Gastroesophageal sphincter (tissue), 3 donors: ENCODE data around the gene IRX3.

Source experiments
- EP300 ChIP-seq: sonication (generic); formaldehyde crosslinking; IDR thresholded peaks from one replicate; pipeline ENCODE4 v1.6.1; 2017; ENCODE audit warnings: antibody characterized with exemption, mild to moderate bottlenecking
- POLR2A ChIP-seq, 2 donors: fragments of 450-650 bp; IDR thresholded peaks; one replicate each; pipeline ENCODE4 v1.6.1; 2017; ENCODE audit warnings: antibody characterized with exemption in 2 of 2, mild to moderate bottlenecking in 2 of 2, moderate library complexity in 1 of 2
- POLR2AphosphoS5 ChIP-seq: sonication (generic); formaldehyde crosslinking; IDR thresholded peaks from one replicate; pipeline ENCODE4 v1.6.1; 2017; ENCODE audit warnings: antibody characterized with exemption
- TF ChIP-seq, protein P1 (sequence below), 4 experiments: fragments of 200-600 bp in 2 of 4; fragments of 450-650 bp in 2 of 4; sonication (generic) in 1 of 4; IDR thresholded peaks; one replicate each; pipeline ENCODE4 v1.5.1; 2017 to 2019; ENCODE audit warnings: antibody characterized with exemption in 4 of 4, mild to moderate bottlenecking in 2 of 4, moderate library complexity in 2 of 4

DNA sequence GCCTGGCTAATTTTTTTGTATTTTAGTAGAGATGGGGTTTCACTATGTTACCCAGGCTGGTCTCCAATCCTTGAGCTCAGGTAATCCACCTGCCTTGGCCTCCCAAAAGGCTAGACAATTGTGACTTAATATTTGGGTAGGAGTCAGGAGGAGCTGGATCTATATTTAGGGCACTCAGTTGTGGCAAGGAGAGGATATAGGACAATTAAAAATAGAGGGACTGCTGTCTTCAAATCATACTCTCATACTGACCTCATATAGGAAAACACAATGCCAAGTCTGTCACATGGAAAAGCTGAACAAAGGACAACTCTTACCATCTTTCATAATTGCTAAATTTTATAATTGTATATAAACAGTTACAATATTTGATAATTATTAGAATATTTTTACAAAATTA is 17.1 kb downstream of the IRX3 start:
- TF ChIP-seq EP300: no peak
- TF ChIP-seq, protein P1, sequence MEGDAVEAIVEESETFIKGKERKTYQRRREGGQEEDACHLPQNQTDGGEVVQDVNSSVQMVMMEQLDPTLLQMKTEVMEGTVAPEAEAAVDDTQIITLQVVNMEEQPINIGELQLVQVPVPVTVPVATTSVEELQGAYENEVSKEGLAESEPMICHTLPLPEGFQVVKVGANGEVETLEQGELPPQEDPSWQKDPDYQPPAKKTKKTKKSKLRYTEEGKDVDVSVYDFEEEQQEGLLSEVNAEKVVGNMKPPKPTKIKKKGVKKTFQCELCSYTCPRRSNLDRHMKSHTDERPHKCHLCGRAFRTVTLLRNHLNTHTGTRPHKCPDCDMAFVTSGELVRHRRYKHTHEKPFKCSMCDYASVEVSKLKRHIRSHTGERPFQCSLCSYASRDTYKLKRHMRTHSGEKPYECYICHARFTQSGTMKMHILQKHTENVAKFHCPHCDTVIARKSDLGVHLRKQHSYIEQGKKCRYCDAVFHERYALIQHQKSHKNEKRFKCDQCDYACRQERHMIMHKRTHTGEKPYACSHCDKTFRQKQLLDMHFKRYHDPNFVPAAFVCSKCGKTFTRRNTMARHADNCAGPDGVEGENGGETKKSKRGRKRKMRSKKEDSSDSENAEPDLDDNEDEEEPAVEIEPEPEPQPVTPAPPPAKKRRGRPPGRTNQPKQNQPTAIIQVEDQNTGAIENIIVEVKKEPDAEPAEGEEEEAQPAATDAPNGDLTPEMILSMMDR (IDR thresholded peaks at IDR 0.05): no peak
- no peak for TF ChIP-seq POLR2A (IDR thresholded peaks at IDR 0.05)
- no peak for TF ChIP-seq POLR2AphosphoS5
